ENCODE results near the gene LY6G5B.
A peak's percentile ranks its signal among the peaks of the same experiment; 100 is the strongest.

The LY6G5B gene

DNA sequence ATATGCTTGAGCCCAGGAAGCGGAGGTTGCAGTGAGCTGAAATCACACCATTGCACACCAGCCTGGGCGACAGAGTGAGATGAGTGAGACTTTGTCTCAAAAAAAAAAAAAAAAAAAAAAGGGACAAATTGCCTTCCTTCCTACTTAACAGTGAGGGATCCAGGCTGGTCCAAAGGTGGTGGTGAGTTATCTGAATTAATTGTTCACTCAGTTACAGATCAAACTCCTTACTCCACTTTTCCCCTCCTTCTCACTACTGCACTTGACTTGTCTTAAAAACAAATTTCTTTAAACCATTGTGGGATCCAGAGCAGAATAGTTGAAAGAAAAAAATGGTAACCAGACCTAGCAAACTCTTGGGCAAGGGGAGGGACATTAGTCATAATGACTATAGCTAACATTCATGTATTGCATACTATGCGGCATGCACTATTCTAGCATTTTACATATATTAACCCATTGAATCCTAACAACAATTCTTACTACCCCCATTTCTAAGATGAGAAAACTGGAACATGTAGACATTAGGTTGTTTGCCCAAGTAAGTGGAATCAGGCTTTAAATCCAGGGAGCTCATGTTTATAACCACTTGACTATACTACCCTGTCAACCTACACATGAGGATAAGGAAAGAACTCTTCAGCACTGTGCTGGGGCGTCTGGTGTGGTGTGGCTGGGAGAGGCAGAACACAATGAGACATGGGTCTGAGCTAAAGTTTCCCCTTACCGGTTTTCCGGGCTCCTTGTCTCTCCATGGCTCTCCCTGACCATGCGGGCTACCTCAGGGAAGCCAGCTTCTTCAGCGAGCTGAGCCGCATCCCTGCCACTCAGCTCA, 6.4 kb upstream of the LY6G5B start:
- DNase-seq (ENCODE audit: low read depth), result no peak

- DNase-seq (ENCODE audit: low read depth), result no peak
Measured at GRCh38 chr6:31663961-31664789, 5.6 kb upstream of the LY6G5B start.

DNA sequence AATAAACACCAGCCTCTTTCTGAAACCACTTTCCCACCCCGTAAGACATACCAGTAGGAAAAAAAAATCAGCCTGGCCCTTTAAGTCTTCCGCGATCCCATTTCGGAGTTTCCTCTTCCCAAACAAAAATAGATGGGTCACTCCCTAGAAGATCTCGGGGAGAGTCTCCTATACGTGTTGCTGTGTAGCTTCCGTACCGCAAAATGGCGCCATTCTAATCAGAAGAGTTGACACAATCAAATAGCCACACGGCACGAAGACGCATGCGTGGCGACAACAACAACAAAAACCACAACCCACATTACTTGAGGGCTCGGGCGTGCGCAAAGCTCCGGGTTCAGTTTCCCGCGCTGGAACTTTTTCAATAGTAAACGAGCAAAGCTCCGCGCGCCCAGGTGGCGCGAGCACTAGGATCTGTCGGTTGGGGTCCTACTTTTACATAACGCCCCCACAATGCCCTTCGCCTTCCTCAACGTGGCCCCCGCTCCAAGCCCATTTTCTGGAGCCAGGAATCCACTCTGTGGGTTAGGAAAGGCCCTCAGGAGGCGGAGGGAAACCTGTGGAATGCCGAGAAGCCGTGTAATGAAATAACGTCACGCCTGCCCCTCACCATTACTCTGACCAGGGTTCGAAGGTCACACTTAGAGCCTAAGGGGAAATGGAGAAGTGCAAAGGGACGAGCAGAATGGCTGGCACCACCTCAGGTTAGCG, 4.8 kb upstream of the LY6G5B start, which contains the start of gene GPANK1:
Gene GPANK1, minus strand, starts transcription at position 208 of the 711 bp plus-strand sequence. CDS start 519 bp downstream, outside the sequence.
- DNase-seq (ENCODE audit: low read depth), result peak; percentile 83

DNA sequence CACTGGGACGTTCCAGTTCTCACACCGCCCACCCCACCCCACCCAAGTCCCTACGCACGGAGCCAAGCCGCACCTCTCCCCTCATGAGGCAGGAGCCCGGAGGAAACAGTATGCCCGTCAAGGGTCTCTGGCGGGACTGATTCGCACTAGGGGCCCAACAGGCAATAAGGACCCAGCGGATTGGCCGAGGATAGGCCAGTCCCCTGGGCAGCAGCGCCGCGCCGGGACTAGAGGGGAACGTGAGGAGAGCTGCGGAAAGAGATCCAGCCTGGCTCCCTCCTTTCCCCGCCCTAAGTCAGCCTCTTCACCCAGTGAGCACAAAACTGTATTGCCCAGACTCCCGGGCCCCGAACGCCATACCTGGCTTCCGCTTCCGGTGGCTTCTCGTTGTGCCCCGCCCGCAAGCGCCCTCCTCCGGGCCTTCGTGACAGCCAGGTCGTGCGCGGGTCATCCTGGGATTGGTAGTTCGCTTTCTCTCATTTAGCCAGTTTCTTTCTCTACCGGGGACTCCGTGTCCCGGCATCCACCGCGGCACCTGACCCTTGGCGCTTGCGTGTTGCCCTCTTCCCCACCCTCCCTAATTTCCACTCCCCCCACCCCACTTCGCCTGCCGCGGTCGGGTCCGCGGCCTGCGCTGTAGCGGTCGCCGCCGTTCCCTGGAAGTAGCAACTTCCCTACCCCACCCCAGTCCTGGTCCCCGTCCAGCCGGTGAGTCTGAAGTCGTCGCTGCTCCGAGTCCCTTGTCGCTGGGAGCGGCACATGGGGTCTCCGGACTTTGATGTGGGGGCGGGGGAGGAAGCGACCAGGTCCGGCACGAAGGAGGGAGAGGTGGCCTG, 4.1 kb upstream of the LY6G5B start, which contains the start of gene CSNK2B:
Gene CSNK2B, plus strand, starts transcription at position 580 of the 836 bp plus-strand sequence. CDS start 752 bp downstream, outside the sequence.
- peak; percentile 98 for DNase-seq (ENCODE audit: low read depth)

- DNase-seq (ENCODE audit: low read depth), result no peak
Measured at GRCh38 chr6:31666337-31666965, 3.3 kb upstream of the LY6G5B start.

DNA sequence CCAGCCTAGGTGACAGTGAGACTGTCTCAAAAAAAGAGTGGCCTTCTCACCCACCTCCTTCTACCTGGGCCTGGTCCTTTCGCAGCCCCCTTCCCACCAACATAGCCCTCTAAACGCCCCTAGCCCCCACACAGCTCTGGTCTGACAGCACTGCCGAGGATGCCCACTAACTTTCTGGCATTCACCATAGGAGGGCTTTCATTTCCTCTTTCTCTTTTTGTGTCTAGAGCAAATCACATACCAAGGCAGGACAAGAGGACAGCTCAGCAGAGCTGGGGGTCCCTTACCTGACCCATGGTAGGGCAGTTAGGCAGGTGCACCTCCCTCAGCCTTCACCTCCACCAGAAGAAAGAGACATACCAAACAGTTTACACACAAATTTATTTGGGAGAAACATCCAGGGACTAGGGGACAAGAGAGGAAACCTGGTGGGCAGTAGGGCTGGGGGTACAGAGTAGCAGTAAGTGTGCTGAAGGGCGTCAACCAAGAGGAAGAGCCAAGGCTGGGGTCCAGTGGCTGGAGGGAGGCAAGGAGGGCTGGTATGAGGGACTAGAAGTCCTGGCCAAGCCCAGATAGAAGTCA, 6.6 kb downstream of the LY6G5B start:
- no peak for DNase-seq (ENCODE audit: low read depth)

GRCh38 chr6:31676904-31677303, 7.1 kb downstream of the LY6G5B start:
- DNase-seq (ENCODE audit: low read depth), result no peak

- DNase-seq (ENCODE audit: low read depth), result no peak
Measured at GRCh38 chr6:31677955-31678354, 8.2 kb downstream of the LY6G5B start.

DNA sequence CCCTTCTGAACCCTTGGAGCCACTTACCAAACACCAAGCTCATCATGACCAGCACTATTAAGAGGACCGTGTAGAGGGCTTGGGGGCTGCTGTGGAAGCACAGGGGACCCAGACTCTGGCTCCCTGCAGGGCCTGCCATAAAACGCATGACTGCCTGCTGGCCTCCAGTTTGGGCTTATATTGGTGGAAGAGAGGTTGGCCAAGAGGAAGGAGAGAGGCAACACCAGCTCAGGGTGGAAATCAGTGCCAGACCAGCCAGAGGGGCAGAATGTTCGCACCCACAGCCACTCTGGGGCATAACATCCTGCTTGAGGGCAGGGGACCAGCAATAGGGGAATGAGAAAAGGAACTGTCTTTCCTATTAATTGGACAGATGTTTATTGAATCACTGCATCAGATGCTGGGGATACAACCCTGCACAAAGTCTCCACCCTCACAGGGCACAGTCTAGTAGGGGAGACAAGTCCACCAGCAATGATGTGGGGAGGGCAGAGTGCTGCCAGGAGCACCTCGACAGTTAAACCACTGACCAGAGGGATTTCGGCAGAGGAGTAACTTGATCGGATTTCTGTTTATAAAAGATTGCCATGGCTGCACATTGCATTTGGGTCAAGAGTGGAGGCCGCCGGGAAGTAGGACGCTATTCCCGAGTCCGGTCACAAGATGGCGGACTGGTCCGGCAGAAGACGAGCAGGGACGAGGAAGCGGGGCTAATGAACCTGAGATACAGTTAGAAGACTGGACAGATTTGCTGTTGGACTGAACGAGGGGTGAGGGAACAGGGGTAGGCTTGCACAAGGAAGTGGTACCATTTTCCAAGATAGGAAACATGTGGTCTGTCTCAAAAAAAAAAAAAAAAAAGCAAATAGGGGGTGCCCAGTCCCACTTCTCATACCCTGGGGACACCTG, 10.7 kb downstream of the LY6G5B start, which contains the start of gene LY6G5C:
Gene LY6G5C, minus strand, starts transcription at position 842 of the 909 bp plus-strand sequence. Its CDS starts 694 bp downstream, at position 148.
- DNase-seq (ENCODE audit: low read depth), result peak; percentile 50

- peak; percentile 26 for DNase-seq (ENCODE audit: low read depth)
Measured at GRCh38 chr6:31681135-31681671, 11.4 kb downstream of the LY6G5B start.

- DNase-seq (ENCODE audit: low read depth), result no peak
Measured at GRCh38 chr6:31683591-31683990, 13.8 kb downstream of the LY6G5B start.

- no peak for DNase-seq (ENCODE audit: low read depth)
Measured at GRCh38 chr6:31686483-31686882, 16.7 kb downstream of the LY6G5B start.

GRCh38 chr6:31687321-31687720, 17.5 kb downstream of the LY6G5B start:
- no peak for DNase-seq (ENCODE audit: low read depth)

GRCh38 chr6:31687860-31688693, 18.3 kb downstream of the LY6G5B start:
- DNase-seq (ENCODE audit: low read depth), result no peak

DNA sequence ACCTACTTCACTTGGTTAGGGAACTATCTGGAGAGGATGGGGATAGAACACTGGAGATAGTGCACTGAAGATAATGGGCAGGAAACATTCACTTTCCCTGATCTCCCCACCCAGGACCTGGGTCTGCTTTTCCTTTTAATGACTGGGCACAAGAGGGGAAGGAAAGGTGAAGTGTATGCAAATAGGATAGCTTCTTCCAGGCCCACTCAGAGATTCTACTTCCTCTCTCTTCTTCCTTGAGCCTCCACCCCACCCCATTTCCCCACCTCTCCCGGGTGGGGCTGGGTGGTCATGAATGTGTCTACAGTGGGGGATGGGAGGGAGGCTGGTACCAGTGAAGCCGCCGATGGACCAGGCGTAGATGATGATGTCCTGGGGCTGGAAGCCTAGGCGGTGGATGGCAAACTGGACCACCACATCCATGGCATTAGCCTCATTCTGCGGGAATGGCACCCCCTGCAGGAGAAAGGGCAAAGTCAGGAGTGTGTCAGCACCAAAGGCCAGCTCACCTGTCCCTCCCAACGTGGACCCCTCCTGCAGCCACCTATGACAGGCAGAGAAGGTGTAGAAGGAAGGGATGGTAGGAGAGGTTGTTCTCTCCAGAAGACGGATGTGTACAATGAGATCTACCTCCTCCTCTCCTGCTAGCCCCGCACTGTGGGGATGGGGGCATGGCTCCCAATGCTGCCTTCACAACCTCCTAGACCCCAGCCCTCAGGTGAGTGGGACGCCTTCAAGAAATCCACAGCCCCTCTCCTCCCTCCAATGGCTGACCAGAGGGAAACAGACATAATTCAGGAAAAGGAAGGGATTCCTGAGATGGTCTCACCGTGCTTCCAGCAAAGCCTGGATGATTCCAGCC, 19.7 kb downstream of the LY6G5B start:
- no peak for DNase-seq (ENCODE audit: low read depth)

DNA sequence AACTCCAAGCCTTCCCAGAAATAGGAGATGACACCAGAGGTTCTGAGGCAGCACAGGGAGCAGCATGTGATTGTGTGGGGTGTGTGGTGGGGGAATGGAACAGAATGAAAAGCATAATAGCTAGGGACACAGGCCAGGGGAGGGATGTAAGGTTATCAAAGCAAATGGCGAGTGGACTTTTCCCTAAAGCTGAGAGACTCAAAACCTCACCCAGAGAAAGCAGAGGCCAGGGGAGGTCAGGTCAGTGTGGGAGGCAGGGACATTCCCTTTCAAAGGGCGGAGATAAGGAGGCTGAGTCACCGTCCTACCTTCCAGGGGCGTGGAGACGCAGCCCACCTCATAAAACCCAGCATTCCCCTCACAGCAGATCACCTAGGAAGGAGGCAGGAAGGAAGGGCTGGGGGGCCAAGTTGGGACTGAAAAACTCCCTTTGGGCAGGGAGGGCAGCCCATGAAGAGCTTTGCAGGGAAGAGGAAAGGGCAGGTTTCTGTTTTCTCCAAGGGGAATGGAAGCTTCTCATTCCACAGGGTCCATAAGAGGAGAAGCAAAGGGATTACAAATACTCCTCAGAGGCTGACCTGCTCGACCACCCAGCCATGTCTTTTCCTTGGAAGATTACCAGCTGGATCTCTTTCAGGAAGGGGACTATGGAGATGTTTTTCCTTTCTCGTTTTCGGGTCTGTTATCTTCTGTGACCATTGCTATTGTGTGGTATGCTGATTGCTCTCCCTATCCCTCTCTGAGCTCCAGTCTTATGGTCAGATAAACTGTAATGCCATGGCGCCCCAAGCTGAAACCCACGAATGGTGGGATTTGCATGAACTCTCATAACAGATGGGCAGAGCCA, 20.7 kb downstream of the LY6G5B start:
- no peak for DNase-seq (ENCODE audit: low read depth)

All from activated T-helper 9 cell treated with anti-CD3 and anti-CD28 coated beads, Interleukin-2, amount 50 U/mL, for 16 hours (primary cell).